Measurements from ENCODE around the gene UBE2K.
A peak's percentile ranks its signal among the peaks of the same experiment; 100 is the strongest.
"Not testable (repeated sequence)": the region's sequence is repeated elsewhere in the genome, so short reads cannot be mapped to it uniquely, and the experiment has no call there.

UBE2K gene

DNA sequence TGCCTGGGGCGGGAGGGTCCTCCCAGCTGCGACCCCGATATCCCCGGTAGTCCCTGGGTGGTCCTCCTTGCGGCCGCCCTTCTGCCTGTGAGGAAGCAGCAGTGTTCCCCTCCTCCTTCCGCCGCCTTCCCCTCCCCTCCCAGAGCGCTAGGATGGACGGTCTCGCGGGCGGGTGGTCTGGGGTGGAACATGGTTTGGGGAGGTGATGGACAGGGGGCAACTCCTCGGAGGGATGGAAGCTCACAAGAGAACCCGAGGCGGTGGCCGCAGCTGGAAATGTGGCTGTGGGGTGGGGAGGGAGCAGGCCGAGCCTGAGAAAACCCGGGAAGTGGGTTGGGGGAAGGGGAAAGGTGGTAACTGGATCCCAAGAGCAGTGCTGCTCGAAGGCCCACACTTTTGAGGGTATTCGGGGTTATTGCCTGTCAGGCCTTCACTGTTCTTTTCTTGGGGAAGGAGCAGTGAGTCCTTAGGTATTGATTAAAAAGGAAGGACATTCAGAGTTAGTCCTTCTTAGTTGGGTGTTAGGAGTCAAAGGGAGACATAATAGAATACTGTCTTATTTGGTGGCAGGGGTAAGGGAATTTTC lies 581 bp downstream of the UBE2K start:
- DNase-seq: peak; percentile 60 to 63

DNA sequence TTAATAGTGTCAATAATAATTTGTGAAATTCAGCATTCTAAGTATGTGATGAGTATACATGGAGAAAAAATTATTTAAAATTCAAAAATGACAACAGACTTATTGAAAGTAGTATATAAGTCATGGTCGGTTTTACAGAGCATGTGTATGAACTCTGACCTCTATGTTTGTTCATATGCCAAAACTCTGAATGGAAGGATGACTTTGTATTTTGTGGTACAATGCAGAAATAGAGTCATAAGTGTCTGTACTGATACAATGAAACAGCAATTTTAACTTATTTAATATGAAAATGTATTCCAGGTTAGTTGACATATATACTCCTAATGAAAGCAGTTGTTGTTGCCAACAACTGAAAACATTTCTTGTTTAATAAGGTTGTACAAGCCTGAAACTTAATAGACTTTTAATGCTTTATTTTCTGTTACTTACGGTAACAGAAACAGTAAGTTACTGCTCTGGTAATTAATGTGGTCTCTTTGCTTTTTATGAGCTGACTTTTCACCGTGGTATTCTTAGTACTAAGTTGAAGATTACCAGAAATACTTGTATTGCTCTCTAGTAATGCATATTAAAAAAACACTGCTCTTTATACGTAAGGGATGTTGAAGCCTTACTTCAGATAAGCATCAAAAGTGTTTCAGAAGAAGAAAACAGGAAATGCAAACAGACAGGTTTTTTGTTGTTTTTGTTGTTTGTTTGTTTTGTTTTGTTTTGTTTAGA lies 1.9 kb downstream of the UBE2K start:
- no peak for DNase-seq

DNA sequence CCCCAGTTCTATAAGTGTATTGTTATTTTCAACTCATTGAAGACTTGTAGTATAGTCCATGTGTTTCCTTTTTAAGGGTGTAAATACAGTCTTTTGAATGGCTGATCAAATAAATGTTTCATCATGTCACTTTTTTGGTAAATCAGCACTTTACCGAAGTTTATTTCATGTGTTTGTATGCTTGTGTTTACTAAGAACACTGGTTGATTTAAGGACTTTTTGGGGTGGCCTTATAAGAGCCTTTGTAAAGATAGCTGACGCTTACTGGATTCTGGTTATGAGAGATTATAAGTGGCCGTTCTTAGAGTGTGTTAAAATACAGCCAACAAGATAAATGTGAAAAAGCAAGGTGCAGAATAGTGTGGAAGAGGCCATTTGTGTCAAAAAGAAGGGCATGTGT lies 2.6 kb downstream of the UBE2K start:
- DNase-seq: no peak

DNA sequence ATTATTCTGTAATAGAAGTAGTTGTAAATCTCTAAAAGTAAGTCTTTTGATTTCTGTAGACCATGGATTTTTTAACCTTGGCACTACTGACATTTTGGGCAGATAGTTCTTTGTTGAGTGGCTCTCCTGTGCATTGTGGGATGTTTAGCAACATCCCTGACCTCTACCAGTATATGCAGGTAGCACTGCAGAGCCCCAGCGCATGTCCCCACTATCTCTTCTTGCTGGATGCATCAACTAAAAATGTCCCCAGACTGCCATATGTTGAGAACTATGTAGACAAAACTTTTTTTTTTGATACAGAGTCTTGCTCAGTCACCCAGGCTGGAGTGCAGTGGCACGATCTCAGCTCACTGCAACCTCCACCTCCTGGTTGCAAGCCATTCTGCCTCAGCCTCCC lies 4.8 kb downstream of the UBE2K start:
- no peak for DNase-seq

DNA sequence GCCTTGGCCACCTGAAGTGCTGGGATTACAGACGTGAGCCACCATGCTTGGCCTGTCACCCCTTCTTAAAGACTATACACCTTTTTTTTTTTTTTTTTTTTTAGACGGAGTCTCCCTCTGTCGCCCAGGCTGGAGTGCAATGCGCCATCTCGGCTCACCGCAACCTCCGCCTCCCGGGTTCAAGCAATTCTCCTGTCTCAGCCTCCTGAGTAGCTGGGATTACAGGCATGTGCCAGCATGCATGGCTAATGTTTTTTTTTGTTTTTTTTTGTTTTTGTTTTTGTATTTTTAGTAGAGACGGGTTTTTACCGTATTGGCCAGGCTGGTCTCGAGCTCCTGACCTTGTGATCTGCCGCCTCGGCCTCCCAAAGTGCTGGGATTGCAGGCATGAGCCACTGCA lies 6.9 kb downstream of the UBE2K start:
- DNase-seq: not testable (repeated sequence)

DNA sequence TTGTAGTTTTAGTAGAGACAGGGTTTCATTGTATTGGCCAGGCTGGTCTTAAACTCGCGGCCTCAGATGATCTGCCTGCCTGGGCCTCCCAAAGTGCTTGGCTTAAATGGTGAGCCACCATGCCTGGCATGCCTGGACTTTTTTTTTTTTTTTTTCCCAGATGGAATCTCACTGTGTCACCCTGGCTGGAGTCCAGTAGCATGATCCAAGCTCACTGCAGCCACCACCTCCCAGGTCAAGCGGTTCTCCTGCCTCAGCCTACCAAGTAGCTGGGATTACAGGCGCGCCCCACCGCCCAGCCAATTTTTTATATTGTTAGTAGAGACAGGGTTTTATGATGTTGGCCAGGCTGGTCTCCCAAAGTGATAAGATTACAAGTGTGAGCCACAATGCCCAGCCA lies 8.4 kb downstream of the UBE2K start:
- DNase-seq: no peak

DNA sequence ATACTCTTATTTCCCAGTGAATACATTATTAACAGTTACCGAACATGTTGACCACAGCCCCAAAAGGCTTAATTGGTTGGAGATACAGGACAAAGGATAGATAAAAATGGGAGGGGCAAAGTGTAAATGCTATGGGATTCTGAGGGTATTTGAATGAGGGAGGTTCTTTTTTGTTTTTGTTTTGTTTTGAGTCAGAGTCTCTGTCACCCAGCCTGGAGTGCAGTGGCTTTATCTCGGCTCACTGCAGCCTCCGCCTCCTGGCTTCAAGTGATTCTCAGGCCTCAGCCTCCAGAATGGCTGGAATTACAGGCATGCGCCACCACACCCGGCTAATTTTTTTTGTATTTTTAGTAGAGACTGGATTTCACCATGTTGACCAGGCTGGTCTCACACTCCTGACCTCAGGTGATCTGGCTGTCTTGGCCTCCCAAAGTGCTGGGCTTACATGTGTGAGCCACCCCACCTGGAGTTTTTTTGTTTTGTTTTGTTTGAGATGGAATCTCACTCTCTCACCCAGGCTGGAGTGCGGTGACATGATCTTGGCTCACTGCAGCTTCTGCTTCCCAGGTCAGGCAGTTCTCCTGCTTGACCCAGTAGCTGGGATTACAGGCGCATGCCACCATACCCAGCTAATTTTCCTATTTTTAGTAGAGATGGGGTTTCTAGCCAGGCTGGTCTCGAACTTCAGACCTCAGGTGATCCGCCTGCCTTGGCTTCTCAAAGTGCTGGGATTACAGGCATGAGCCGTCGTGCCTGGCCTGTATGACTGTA lies 9.0 kb downstream of the UBE2K start:
- DNase-seq: no peak

DNA sequence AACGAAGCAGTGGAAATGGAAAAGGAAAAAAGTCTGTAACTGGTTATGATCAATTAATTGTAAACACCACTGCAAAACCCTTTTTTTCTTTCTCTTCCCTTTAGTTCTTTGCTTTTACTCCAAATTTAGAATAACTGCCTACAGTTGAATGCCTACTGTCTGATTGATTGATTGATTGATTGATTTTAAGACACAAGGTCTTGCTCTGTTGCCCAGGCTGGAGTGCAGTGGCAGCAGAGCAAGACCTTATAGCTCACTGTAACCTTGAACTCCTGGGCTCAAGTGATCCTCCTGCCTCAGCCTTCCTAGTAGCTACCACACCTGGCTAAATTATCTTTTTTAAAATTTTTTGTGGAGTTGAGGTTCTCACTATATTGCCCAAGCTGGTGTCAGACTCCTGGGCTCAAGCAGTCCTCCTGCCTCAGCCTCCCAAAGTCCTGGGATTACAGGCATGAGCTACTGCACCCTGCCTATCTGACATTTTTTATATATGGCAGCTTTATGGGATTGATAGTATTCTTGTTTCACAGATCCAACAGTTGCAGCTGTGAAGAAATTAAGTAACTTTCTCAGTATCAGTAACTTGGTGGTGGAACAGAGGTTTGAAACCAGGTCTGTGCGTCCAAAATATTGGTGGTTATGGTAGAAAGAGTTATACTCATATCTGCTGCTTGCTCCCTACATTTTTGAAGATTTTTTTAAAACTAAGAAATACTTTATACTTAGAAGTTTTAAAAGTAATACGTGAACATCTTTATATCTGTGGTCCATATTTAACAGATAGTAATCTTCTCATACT lies 12.4 kb downstream of the UBE2K start:
- DNase-seq: no peak

DNA sequence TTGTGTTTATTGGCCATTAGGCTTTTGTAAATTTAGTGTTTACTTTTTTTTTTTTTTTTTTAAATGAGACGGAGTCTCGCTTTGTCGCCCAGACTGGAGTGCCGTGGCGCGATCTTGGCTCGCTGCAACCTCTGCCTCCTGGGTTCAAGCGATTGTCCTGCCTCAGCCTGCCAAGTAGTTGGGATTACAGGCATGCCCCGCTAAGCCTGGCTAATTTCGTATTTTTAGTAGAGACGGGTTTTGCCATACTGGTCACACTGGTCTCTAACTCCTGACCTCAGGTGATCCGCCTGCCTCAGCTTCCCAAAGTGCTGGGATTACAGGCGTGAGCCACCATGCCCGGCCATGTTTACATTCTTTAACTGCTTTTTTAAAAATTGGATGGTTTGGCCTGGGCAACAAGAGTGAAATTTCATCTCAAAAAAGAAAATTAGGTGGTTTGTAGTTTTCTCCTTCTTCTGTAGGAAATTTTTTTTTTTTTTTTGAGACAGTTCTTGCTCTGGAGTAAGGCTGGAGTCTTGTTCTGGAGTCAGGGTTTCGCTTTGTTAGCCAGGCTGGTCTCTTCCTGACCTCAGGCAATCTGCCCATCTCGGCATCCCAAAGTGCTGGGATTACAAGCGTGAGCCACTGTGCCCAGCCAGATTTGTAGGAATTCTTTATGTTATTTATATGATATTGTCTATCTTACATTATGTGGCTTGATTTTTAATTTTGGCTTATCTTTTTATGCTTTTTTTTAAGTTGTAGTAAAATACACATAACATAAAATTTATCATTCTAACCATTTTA lies 15.1 kb downstream of the UBE2K start:
- no peak for DNase-seq

DNA sequence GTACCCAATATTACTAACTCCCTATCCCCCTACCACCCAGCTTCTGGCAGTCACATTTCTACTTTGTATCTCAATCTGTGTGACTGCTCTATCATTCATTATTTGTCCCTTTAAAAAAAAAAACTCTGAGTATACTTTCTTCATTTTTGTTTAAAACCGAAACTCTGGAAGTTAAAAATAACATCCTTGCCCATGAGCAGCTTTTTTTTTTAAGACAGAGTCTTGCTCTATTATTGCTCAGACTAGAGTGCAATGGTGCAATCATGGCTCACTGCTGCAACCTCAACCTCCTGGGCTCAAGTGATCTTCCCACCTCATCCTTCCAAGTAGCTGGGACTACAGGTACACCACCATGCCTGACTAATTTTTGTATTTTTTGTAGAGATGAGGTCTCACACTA lies 15.8 kb downstream of the UBE2K start:
- no peak for DNase-seq

DNA sequence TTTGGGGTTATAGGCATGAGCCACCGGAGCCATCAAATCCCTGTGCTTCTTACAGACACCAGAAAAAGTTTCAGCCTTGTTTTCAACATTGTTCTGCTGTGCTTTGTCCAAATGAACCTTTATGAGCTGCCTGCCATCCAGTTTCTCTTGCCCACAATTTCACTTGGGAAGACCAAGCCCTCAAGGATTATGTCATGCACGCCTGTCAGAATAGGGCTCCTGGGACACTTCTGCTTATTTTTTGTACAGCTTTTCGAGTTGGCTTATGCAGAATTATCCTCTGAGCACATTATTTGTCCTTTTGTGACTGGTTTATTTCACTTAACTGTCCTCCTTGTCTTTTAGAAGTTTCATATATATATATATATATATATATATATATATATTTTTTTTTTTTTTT lies 16.2 kb downstream of the UBE2K start:
- DNase-seq: no peak

DNA sequence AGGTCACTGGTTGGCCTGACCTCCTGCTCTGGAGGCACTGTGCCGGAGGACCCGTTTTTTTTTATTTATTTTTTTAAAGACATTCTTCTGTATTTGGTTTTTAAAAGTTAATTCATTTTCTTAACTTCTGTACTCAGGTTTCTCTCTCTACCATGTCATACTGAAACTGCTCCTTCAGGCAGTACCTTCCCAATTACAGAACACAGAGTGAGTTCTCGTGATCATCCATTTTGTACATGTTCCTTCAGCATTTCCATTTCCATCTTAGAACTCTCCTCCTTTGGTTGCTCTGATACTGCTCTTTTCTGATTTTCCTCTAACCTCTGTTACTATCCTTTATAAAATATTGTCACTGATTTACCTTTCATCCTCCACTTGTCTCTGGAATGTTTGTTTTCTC lies 17.9 kb downstream of the UBE2K start:
- DNase-seq: no peak

DNA sequence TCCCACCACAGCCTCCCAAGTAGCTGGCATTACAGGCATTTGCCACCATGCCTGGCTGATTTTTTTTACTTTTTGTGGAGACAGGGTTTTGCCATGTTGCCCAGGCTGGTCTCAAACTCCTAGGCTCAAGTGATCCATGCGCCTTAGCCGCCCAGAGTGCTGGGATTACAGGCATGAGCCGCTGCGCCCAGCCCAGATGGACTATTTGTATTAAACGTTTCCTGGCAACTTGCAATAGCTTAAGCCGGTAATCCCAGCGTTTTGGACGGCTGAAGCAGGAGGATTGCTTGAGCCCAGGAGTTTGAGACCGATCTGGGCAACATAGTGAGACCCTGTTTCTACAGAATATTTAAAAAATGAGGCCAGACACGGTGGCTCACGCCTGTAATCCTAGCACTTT lies 18.4 kb downstream of the UBE2K start:
- peak in 1 of 2 experiments; percentile 26 for DNase-seq

DNA sequence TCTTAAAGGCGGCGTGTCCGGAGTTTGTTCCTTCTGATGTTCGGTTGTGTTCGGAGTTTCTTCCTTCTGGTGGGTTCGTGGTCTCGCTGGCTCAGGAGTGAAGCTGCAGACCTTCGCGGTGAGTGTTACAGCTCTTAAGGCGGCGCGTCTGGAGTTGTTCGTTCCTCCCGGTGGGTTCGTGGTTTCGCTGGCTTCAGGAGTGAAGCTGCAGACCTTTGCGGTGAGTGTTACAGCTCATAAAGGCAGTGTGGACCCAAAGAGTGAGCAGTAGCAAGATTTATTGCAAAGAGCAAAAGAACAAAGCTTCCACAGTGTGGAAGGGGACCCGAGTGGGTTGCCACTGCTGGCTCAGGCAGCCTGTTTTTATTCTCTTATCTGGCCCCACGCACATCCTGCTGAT lies 19.8 kb downstream of the UBE2K start:
- DNase-seq: not testable (repeated sequence)

DNA sequence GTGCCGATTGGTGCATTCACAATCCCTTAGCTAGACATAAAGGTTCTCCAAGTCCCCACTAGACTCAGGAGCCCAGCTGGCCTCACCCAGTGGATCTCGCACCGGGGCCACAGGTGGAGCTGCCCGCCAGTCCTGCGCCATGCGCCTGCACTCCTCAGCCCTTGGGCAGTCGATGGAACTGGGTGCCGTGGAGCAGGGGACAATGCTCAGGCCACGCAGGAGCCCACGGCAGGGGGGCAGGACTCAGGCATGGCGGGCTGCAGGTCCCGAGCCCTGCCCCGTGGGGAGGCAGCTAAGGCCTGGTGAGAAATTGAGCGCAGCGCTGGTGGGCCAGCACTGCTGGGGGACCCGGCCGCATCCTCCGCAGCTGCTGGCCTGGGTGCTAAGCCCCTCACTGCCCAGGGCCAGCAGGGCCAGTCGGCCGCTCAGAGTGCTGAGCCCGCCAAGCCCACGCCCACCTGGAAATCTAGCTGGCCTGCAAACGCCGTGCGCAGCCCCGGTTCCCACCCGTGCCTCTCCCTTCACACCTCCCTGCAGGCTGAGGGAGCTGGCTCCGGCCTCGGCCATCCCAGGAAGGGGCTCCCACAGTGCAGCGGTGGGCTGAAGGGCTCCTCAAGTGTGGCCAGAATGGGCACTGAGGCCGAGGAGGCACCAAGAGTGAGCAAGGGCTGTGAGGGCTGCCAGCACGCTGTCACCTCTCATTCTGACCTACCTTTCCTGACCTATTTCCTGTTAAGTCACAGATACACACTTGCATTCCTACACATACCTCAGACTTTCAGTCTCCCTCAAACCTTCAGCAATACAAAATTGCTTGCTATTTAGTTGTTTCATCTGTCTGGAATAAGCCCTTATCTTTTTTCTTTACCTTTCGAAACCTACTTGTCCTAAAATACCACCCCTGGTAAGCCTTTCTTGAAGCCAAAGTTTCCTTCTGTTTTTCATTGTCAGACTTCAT lies 20.7 kb downstream of the UBE2K start:
- DNase-seq: no peak

DNA sequence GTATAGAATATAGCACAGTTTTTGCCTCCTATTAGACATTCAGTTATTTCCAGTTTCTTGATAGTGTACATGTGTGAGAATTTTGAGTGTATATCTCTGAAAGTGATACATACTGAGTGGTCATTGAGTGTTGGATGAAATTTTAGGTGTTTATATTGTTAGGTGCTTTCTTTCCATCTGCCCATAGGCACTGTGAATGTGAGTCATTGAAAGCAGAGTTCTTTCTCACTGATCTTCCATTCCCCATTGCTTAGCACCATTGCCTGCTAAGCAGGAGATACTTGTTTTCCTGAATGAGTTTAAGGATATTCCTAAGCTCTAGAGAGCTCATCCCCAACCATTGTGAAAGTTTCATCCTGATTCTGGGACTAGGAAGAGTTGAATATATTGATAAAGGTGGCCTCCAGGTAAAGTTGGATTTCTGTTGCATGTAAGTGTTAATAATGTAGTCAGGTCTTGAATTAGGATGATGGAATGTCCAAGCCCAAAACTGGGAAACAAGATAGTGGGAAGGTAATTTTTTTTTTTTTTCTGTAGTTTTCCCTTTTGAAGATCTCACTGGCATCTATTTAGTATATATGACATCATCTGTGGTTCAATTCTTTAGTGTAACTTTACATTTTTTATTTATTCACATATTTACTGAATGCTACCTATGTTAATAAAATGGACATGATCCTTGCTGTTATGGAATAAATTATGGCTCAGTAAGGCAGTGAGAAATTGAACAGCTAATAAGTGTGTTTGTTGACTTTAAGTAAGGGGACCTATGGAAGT lies 22.1 kb downstream of the UBE2K start:
- DNase-seq: no peak

DNA sequence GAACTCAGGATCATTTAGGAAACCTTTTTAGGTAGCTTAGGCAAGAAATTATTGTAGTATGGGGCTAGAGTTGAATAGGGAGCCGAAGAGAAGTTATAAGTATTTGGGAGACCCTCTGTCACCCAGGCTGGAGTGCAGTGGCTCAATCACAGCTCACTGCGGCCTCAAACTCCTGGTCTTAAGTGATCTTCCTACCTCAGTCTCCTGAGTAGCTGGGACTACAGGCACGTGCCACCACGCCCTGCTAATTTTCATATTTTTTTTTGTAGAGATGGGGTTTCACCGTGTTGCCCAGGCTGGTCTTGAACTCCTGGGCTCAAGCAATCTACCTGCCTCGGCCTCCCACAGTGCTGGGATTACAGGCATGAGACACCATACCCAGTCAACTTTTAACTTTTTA lies 23.3 kb downstream of the UBE2K start:
- DNase-seq: not testable (repeated sequence)

DNA sequence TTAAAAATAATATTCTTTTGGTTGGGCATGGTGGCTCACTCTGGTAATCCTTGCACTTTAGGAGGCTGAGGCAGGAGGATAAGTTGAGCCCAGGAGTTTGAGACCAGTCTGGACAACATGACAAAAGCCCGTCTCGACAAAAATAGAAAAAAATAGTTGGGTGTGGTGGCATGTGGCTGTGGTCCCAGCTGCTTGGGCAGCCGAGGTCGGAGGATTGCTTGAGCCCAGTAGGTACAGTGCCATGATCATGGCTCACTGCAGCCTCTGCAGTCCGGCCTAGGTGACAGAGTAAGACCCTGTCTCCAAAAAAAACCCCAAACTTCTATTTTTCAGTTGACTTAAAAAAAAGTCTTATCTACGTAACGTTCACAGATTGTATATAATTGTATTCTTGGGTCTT lies 23.9 kb downstream of the UBE2K start:
- DNase-seq: no peak

DNA sequence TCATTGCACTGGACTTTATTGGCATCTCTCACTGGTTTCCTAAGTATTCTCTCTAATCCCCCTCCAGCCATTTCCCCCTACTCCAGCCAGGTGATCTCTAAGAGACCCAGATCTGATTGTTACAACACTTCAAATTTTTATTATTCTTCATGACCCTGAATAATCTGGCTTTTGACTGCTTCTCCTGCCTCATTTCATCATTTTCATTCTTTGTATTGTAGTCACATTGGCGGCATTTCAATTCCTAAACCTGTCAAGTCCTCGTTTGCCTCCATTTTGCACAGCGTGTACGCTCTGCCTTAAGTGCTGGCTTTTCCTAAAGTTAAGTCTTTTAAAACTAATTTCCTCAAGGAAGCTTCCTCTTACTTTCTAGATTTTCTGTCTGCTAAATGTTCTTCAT lies 31.6 kb downstream of the UBE2K start:
- DNase-seq: no peak

DNA sequence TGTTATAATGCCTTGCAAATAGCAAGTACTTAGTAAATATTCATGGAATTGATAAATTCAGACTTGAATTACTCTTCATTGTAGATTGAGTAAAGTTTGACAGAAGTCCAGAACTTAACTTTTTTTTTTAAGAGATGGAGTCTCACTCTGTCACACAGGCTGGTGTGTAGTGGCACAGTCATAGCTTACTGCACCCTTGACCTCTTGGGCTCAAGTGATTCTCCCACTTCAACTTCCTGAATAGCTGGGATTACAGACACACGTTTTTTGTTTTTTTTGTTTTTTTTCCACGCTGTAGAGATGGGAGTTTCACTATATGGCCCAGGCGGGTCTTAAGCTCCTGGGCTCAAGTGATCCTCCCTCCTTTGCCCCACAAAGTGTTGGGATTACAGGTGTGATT lies 32.1 kb downstream of the UBE2K start:
- no peak for DNase-seq

DNA sequence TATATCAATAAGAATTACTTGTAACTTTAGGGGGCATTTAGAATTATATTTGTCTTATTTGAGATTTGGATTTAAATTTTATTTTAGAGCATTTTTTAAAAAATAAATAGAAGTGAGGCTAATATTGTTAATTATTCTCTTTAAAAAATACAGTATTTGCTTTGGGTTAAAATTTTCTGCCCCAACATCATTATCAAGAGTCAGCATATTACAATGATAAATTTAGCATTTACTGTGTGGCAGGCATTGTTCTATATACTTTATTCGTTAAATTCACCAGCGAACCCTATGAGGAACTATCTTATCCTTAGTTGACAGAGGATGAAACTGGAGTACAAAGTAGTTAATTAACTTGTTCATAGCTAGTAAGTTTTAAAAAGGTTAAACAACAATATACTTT lies 34.0 kb downstream of the UBE2K start:
- no peak for DNase-seq
